Immature natural killer cell (primary cell): ENCODE data around the gene SH3PXD2A. TPM values are rescaled to one million over a fixed set of nuclear protein-coding genes. Genes with fewer than 3 reads are reported as not detected.

Experiments used
- DNase-seq, 3 donors: peaks; one replicate each; pipeline ENCODE4 v3.0.0; 2022; ENCODE audit warnings: mixed read lengths in 1 of 3
- H3K27ac Mint-ChIP-seq, 6 donors: one replicate each; pipeline ENCODE4 v1.8.0; 2020; ENCODE audit warnings: mixed read lengths in 6 of 6, mild to moderate bottlenecking in 5 of 6, inconsistent platforms in 4 of 6, moderate library complexity in 3 of 6
- H3K27me3 Mint-ChIP-seq, 3 donors: one replicate each; pipeline ENCODE4 v1.8.0; 2020 to 2021; ENCODE audit warnings: low read depth in 3 of 3, mild to moderate bottlenecking in 3 of 3, mixed read lengths in 3 of 3, moderate library complexity in 3 of 3, inconsistent platforms in 1 of 3
- H3K36me3 Mint-ChIP-seq, 3 donors: one replicate each; pipeline ENCODE4 v1.8.0; 2020; ENCODE audit warnings: mixed read lengths in 3 of 3, inconsistent platforms in 2 of 3, mild to moderate bottlenecking in 2 of 3
- H3K4me1 Mint-ChIP-seq, 2 donors: one replicate each; pipeline ENCODE4 v1.8.0; 2020; ENCODE audit warnings: inconsistent platforms in 2 of 2, mild to moderate bottlenecking in 2 of 2, mixed read lengths in 2 of 2, moderate library complexity in 1 of 2
- H3K4me3 Mint-ChIP-seq, 5 donors: one replicate each; pipeline ENCODE4 v1.8.0; 2020; ENCODE audit warnings: mild to moderate bottlenecking in 5 of 5, mixed read lengths in 5 of 5, inconsistent platforms in 3 of 5, moderate library complexity in 3 of 5
- H3K9me3 Mint-ChIP-seq, 6 donors: one replicate each; pipeline ENCODE4 v1.8.0; 2020; ENCODE audit warnings: mild to moderate bottlenecking in 6 of 6, mixed read lengths in 6 of 6, inconsistent platforms in 4 of 6, moderate library complexity in 3 of 6
- polyA plus RNA-seq, 3 donors: library from polyadenylated mRNA; unstranded; fragments of 300-500 nt; fragmentation: Illumina TruSeq; gene quantifications; one replicate each; pipeline ENCODE4 v1.2.3, GENCODE V29; 2021

Gene SH3PXD2A
- polyA plus RNA-seq, 3 donors from 2014 or later, result 0.07 to 0.43 TPM; not detected in 1

- H3K27ac Mint-ChIP-seq, result no peak overlapping the region
- H3K4me1 Mint-ChIP-seq, result peaks cover 4 to 5% of the 10 kb centered on the region in 2 donors
- no peaks in the 10 kb centered on the region for H3K9me3 Mint-ChIP-seq
- H3K27me3 Mint-ChIP-seq, result peaks cover 0 to 2% (median 0%) of the 10 kb centered on the region in 3 donors
- no peak for DNase-seq
- no peak overlapping the region for H3K4me3 Mint-ChIP-seq
- no peaks in the 10 kb centered on the region for H3K36me3 Mint-ChIP-seq
Observed at GRCh38 chr10:103840740-103841070, 14.7 kb downstream of the SH3PXD2A start.

- no peaks in the 10 kb centered on the region for H3K4me1 Mint-ChIP-seq
- no peak for DNase-seq
- H3K4me3 Mint-ChIP-seq, result no peak overlapping the region
- peaks cover 0 to 2% (median 0%) of the 10 kb centered on the region in 3 donors for H3K27me3 Mint-ChIP-seq
- no peaks in the 10 kb centered on the region for H3K9me3 Mint-ChIP-seq
- H3K27ac Mint-ChIP-seq, result no peak overlapping the region
- H3K36me3 Mint-ChIP-seq, result no peaks in the 10 kb centered on the region
Observed at GRCh38 chr10:103839872-103840739, 15.3 kb downstream of the SH3PXD2A start.

- DNase-seq, result no peak
- H3K36me3 Mint-ChIP-seq, result no peaks in the 10 kb centered on the region
- H3K4me3 Mint-ChIP-seq, result no peak overlapping the region
- H3K9me3 Mint-ChIP-seq, result no peaks in the 10 kb centered on the region
- H3K27me3 Mint-ChIP-seq, result peaks cover 0 to 2% (median 0%) of the 10 kb centered on the region in 3 donors
- H3K4me1 Mint-ChIP-seq, result no peaks in the 10 kb centered on the region
- H3K27ac Mint-ChIP-seq, result no peak overlapping the region
Observed at GRCh38 chr10:103839519-103839871, 15.9 kb downstream of the SH3PXD2A start.

- Mint-ChIP-seq H3K4me3 (no peak overlapping the region), H3K9me3 (no peaks in the 10 kb centered on the region), H3K27me3 (peaks cover 0 to 2% (median 0%) of the 10 kb centered on the region in 3 donors), H3K36me3 (no peaks in the 10 kb centered on the region), H3K4me1 (no peaks in the 10 kb centered on the region), H3K27ac (peak overlapping the region in 1 of 6 donors; percentile 9)
- no peak for DNase-seq
Observed at GRCh38 chr10:103838862-103839518, 16.4 kb downstream of the SH3PXD2A start.

GRCh38 chr10:103838070-103838395, 17.3 kb downstream of the SH3PXD2A start:
- no peak overlapping the region for H3K27ac Mint-ChIP-seq
- H3K4me3 Mint-ChIP-seq, result no peak overlapping the region
- H3K9me3 Mint-ChIP-seq, result peaks cover 0 to 3% (median 1%) of the 10 kb centered on the region in 6 donors
- no peak for DNase-seq
- H3K36me3 Mint-ChIP-seq, result no peaks in the 10 kb centered on the region
- no peaks in the 10 kb centered on the region for H3K4me1 Mint-ChIP-seq
- peaks cover 0 to 2% (median 0%) of the 10 kb centered on the region in 3 donors for H3K27me3 Mint-ChIP-seq

GRCh38 chr10:103837370-103838069, 17.9 kb downstream of the SH3PXD2A start:
- no peak for DNase-seq
- Mint-ChIP-seq H3K4me3 (no peak overlapping the region), H3K27ac (no peak overlapping the region)

GRCh38 chr10:103836861-103837260, 18.5 kb downstream of the SH3PXD2A start:
- peaks cover 0 to 2% (median 0%) of the 10 kb centered on the region in 3 donors for H3K27me3 Mint-ChIP-seq

More at GRCh38 chr10:103837370-103838069, 17.9 kb downstream of the SH3PXD2A start:
- peaks cover 0 to 5% (median 1%) of the 10 kb centered on the region in 6 donors for H3K9me3 Mint-ChIP-seq
- no peaks in the 10 kb centered on the region for H3K36me3 Mint-ChIP-seq
- no peaks in the 10 kb centered on the region for H3K4me1 Mint-ChIP-seq
- H3K27me3 Mint-ChIP-seq, result peaks cover 0 to 2% (median 0%) of the 10 kb centered on the region in 3 donors

GRCh38 chr10:103836273-103836672, 19.1 kb downstream of the SH3PXD2A start:
- Mint-ChIP-seq H3K4me1 (no peaks in the 10 kb centered on the region), H3K9me3 (peaks cover 0 to 6% (median 3%) of the 10 kb centered on the region in 6 donors), H3K27ac (no peak overlapping the region), H3K27me3 (peaks cover 0 to 4% (median 0%) of the 10 kb centered on the region in 3 donors), H3K36me3 (no peaks in the 10 kb centered on the region), H3K4me3 (no peak overlapping the region)
- DNase-seq, result no peak

More at GRCh38 chr10:103836861-103837260, 18.5 kb downstream of the SH3PXD2A start:
- no peaks in the 10 kb centered on the region for H3K36me3 Mint-ChIP-seq
- H3K9me3 Mint-ChIP-seq, result peaks cover 0 to 5% (median 3%) of the 10 kb centered on the region in 6 donors
- no peak overlapping the region for H3K4me3 Mint-ChIP-seq
- no peak overlapping the region for H3K27ac Mint-ChIP-seq
- no peak for DNase-seq
- H3K4me1 Mint-ChIP-seq, result no peaks in the 10 kb centered on the region

- DNase-seq, result no peak
- H3K9me3 Mint-ChIP-seq, result peaks cover 0 to 6% (median 3%) of the 10 kb centered on the region in 6 donors
- H3K27me3 Mint-ChIP-seq, result peaks cover 0 to 4% (median under 1%) of the 10 kb centered on the region in 3 donors
- no peak overlapping the region for H3K4me3 Mint-ChIP-seq
- peak overlapping the region in 1 of 6 donors; percentile 71 for H3K27ac Mint-ChIP-seq
- no peaks in the 10 kb centered on the region for H3K36me3 Mint-ChIP-seq
- no peaks in the 10 kb centered on the region for H3K4me1 Mint-ChIP-seq
Observed at GRCh38 chr10:103835096-103836050, 20.0 kb downstream of the SH3PXD2A start.

GRCh38 chr10:103834436-103835095, 20.8 kb downstream of the SH3PXD2A start:
- no peaks in the 10 kb centered on the region for H3K36me3 Mint-ChIP-seq
- H3K4me1 Mint-ChIP-seq, result no peaks in the 10 kb centered on the region
- H3K27ac Mint-ChIP-seq, result no peak overlapping the region
- H3K9me3 Mint-ChIP-seq, result peaks cover 0 to 6% (median 3%) of the 10 kb centered on the region in 6 donors
- DNase-seq, result no peak
- H3K27me3 Mint-ChIP-seq, result peaks cover 0 to 4% (median 3%) of the 10 kb centered on the region in 3 donors
- H3K4me3 Mint-ChIP-seq, result no peak overlapping the region

- Mint-ChIP-seq H3K4me3 (no peak overlapping the region), H3K27ac (no peak overlapping the region), H3K9me3 (peaks cover 0 to 6% (median 3%) of the 10 kb centered on the region in 6 donors), H3K4me1 (no peaks in the 10 kb centered on the region), H3K27me3 (peaks cover 0 to 3% (median 2%) of the 10 kb centered on the region in 3 donors), H3K36me3 (no peaks in the 10 kb centered on the region)
- DNase-seq, result no peak
Observed at GRCh38 chr10:103833731-103834365, 21.5 kb downstream of the SH3PXD2A start.

- H3K4me3 Mint-ChIP-seq, result no peak overlapping the region
- no peaks in the 10 kb centered on the region for H3K36me3 Mint-ChIP-seq
- no peak for DNase-seq
- H3K9me3 Mint-ChIP-seq, result peaks cover 0 to 6% (median 3%) of the 10 kb centered on the region in 6 donors
- H3K27me3 Mint-ChIP-seq, result peaks cover 0 to 3% (median 2%) of the 10 kb centered on the region in 3 donors
- H3K27ac Mint-ChIP-seq, result no peak overlapping the region
- H3K4me1 Mint-ChIP-seq, result no peaks in the 10 kb centered on the region
Observed at GRCh38 chr10:103832806-103833205, 22.6 kb downstream of the SH3PXD2A start.
